GM21576 (cell line): ENCODE measurements around the gene GRIP1.
A peak's percentile ranks its signal among the peaks of the same experiment; 100 is the strongest.

Experiments
- ATAC-seq: cut with Tn5 transposase; IDR thresholded peaks from one replicate; pipeline ENCODE4 v1.9.1; 2021; ENCODE audit warnings: mild to moderate bottlenecking, moderate library complexity; ENCODE audit not compliant: unreplicated experiment

GRIP1 gene

GRCh38 chr12:66678338-66679275 is at the start of gene GRIP1:
TSS of gene GRIP1 (minus strand) at chr12:66679076. CDS start at chr12:66678904, 172 bp downstream.
- no peak for ATAC-seq

GRCh38 chr12:66726556-66726955 is 47.7 kb upstream of the GRIP1 start:
- no peak for ATAC-seq

- ATAC-seq, result no peak
Observed at GRCh38 chr12:66725031-66725430, 46.2 kb upstream of the GRIP1 start.

- ATAC-seq, result no peak
Observed at GRCh38 chr12:66724616-66725015, 45.7 kb upstream of the GRIP1 start.

GRCh38 chr12:66724026-66724425 is 45.1 kb upstream of the GRIP1 start:
- ATAC-seq, result no peak

- no peak for ATAC-seq
Observed at GRCh38 chr12:66719862-66720261, 41.0 kb upstream of the GRIP1 start.

- ATAC-seq, result no peak
Observed at GRCh38 chr12:66717036-66717673, 38.3 kb upstream of the GRIP1 start.

GRCh38 chr12:66716522-66716921 is 37.6 kb upstream of the GRIP1 start:
- ATAC-seq, result no peak

- ATAC-seq, result no peak
Observed at GRCh38 chr12:66714709-66715108, 35.8 kb upstream of the GRIP1 start.

GRCh38 chr12:66713984-66714383 is 35.1 kb upstream of the GRIP1 start:
- no peak for ATAC-seq

GRCh38 chr12:66709893-66710292 is 31.0 kb upstream of the GRIP1 start:
- ATAC-seq, result no peak

GRCh38 chr12:66709457-66709773 is 30.5 kb upstream of the GRIP1 start:
- ATAC-seq, result no peak

- no peak for ATAC-seq
Observed at GRCh38 chr12:66708704-66709456, 30.0 kb upstream of the GRIP1 start.

GRCh38 chr12:66707002-66707697 is 28.3 kb upstream of the GRIP1 start:
- no peak for ATAC-seq

GRCh38 chr12:66699738-66700482 is 21.0 kb upstream of the GRIP1 start:
- ATAC-seq, result no peak

- ATAC-seq, result no peak
Observed at GRCh38 chr12:66698558-66698957, 19.7 kb upstream of the GRIP1 start.

- peak; percentile 86 for ATAC-seq
Observed at GRCh38 chr12:66697404-66697803, 18.5 kb upstream of the GRIP1 start.

- no peak for ATAC-seq
Observed at GRCh38 chr12:66694666-66695613, 16.1 kb upstream of the GRIP1 start.

- ATAC-seq, result peak; percentile 69
Observed at GRCh38 chr12:66693901-66694513, 15.1 kb upstream of the GRIP1 start.
